ENCODE measurements around the gene CNTNAP2.

Gene CNTNAP2

DNA sequence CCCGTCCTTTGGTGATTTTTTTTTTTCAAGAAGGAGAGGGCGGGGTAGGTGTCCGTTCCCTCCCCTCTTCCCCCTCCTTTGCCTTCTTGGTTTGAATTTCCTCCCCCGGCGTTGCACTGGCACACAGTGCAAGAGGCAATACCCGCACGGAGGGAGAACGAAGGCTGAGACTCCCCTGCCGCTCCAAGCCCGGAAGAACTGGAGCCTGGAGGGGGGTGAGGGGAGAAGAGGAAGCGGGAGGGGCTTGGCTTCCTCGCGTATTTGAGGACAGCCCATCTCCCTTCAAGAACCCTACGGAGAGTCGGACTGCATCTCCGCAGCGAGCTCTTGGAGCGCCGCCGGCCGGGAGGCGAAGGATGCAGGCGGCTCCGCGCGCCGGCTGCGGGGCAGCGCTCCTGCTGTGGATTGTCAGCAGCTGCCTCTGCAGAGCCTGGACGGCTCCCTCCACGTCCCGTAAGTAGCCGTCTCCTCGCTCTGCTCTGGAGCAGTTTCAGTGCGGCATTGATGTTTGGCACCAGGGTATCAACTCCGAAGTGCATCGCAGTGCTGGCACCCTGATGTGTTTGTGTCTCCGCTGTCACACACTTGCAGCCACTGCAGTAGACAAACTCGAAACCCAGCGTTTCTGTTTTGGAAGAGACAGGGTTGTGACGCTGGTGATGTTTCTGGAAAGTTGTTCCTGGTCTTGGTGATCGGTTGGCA lies at the start of gene CNTNAP2:
Gene CNTNAP2, plus strand, starts transcription at position 281 of the 702 bp plus-strand sequence. Its CDS starts 76 bp downstream, at position 357.
- no peak for DNase-seq

DNA sequence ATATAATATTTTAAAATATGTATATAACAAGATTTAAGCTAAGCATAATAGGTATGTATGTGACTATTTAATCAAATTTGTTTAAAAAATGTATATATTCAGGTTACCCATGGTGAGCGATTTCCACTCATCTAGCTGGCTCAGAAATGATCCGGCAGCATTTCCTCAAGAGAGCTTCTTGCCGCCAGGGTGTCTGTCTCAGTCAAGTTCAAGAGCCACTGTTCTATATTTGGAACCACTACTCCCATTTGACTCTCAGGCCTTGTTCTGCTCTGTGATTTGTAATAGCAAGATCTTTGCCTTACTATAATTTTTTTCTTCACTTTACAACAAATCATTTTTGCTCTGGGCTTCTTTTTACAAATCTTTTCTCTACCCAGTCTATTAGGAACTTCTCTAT lies 48.7 kb upstream of the CNTNAP2 start:
- DNase-seq = no peak

DNA sequence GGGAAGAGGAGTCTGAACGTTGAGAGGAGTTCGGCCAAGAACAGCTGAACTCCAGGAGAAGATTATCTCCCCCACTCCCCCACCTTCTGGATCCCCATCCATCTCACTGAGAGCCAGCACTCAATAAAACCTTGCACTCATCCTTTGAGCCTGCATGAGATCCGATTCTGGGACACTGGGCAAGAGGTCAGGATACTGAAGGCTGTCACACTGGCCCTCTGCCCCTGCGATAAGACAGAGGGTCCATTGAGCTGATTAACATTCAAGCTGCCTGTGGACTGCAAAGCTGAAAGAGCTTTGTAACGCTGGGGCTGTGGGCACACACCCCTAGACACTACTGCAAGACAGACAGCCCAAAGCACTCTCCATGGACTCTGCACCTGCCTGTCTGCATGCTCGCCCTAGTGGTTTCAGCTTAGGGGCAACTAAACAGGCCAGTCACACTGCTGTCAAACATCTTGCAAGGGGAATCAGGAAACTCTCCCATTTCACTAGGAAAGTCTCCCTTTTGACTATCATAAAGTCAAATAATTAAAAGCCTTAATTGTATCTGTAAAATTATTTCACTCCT lies 42.3 kb upstream of the CNTNAP2 start:
- DNase-seq = no peak

DNA sequence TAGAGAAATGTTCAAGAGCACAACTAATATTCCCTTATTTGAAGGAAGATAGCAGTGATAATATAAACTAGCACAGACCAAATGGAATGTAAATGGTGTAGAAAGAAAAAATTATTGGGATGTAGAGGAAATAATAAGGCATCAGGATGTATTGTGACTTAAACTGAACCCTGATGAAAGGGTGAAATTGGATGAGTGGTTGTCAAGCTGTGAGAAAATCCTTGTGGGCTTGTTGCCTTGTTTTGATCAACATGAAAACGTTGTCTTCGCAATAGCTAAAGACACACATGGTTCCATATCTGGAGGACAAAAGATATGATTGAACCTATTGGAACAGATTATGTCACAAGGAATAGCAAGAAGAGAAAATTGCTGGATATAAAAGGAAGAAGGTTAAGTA lies 40.3 kb upstream of the CNTNAP2 start:
- DNase-seq = no peak

DNA sequence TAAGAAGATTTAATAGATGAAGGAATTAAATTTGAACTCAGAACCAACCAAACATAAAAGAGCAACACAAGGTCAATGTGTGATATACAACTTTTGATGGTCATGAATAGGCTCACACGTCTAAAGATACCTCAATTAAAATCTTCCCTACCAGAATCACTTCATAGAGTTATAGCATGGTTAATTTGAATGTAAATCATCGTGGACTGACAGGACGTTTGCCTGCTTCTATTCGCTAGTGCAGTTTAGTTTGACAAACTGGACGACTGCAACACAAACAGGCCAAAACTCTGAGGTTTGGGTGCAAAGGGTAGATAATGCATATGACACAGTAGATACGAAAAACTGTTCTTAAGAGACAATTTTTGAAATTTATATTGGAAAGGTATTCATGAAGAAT lies 32.5 kb upstream of the CNTNAP2 start:
- DNase-seq = no peak

DNA sequence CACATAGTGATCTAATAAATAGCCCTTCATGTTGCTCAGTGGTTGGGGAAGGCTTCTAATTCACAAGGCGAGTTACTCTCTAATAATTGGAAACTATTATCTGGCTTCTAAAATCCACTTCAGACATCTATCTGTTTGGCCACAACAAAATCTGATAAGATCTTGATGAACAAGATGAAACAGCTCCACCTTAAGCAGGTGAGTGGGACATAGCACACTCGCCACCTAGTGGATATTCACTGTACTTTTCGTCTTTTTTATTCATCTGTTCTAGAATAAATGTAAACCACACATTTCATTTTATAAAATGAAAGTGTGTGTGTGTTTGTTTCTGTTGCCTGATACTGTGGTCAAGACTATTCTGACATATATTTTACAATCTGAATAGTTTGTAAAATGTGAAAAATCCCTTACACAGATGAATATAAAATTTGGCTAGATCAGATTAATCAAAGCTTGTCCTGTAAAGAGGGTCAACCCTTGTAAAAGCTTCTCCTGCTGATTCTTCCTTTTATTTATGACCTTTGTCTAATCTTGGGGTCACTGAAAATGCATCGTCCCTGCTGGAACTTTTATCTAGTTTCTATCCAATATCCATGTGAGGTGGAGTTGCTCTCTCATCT lies 26.5 kb upstream of the CNTNAP2 start:
- no peak for DNase-seq

DNA sequence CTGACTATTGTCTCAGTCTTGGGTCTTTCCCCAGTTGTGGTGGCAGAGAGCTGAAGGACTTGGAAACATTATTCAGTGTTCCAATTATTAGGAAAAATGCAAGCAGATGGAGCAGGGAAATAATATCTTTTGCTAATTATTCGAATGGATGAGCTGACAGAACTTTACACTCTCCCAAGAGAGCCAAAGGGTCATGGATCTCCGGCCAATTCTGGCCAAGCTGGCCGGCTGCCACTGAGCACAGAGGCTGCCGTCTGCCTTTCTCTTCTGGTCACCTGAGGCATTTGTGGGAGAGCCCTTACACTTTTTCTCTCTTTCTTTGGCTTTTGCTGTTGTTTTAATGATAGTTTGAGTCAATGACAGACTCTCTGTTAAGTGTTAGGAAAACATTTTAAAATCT lies 22.2 kb upstream of the CNTNAP2 start:
- DNase-seq = no peak

DNA sequence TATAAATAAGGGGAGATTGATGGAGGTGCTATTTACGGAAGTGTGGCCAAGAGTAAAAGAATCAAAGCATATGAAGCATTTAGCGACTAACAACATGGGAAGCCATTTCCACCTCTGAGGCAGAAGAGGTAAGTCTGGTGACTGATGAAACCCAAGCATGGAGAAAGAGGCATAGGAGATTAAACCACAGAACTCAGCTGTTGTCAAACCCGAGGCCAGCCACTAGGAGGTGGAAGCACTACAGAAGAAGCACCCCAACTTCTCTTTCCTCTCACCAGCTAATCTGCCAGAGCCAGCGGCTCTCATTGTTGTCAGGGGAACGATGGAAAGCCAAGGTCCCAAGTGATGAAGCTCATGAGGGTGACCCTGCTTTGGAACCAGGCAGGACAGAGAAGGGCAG lies 19.6 kb upstream of the CNTNAP2 start:
- DNase-seq = no peak

DNA sequence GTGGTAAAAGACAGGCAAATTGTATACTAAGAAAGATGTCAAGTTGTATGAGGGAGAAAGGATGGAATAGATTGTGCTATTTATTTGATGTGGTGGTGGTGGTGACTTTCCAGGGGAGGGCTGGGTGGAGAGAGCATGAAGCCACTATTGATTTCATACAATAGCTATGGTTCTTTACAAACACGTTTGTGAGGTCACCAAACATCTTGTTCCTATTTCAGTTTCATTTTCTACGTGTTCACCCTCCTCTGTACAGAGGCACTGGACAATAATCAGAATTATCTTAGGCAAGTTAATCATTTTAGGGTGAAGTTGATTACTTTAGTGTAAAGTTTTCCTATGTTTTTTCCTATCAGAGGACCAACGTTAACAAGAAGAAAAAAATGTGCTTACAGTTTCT lies 10.3 kb upstream of the CNTNAP2 start:
- DNase-seq = no peak

DNA sequence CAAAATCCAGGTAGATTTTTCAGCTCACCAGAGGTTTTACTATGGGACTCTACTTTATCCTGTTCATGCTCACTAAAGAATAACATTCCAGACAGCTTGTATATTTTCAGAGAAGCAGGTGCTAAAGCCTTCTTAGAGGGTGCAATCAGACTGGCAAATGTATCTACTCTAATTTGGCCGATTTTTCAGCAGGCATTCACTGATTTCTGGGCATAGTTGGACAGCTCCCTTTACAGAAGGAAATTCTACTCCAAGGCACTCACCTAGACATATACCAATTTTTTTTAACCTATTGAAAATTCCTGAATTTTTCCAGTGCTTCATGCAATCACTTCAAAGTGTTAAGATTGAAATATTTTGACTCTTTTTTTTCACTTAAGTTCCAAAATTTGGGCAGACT lies 3.8 kb upstream of the CNTNAP2 start:
- DNase-seq = no peak

DNA sequence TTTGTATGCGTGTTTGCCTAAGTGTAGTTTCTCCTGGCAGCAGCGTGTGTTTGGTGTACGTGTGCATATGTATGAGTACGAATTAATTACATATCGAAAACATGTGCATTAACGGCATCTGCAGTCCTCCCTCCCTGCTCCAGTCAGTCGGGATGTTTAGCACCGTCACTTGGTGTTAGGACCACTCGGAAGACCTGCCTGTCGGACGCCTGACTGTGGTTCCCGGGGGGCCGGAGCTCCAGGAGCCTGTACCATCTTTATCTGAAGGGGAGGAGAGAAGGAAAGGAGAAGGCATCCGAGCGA lies 1.1 kb upstream of the CNTNAP2 start:
- DNase-seq = no peak

DNA sequence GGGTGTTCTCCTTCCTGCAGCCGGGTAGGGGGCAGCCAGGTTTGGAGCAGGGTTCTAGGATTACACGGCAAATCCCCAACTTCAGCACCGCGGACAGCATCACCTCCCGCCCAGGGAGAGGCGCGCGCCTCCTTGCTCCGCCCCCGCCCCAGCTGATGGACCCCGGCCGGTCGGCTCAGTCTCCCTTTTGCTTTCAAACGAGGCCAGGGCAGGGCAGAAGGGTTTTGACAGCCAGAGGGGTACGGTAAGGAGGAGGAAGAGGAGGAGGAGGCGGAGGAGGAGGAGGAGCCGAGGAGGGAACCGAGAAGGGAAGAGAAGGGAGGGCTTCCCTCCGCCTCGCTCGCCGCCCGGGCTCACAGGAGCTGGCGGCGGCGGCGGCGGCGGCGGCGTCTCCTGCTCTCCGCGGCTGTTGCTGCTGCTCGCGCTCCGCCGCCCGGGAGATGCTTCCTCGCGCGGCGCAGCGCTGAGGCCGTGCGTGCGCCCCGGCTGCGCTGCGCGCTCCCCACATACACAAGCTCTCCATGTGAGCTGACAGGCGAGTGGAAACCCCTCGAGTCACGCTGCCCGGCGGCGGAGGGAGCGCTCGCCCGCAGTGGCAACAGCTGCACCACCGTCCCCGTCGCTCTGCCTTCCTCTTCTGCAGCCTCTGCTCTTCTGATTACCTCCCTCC lies 615 bp upstream of the CNTNAP2 start:
- no peak for DNase-seq

DNA sequence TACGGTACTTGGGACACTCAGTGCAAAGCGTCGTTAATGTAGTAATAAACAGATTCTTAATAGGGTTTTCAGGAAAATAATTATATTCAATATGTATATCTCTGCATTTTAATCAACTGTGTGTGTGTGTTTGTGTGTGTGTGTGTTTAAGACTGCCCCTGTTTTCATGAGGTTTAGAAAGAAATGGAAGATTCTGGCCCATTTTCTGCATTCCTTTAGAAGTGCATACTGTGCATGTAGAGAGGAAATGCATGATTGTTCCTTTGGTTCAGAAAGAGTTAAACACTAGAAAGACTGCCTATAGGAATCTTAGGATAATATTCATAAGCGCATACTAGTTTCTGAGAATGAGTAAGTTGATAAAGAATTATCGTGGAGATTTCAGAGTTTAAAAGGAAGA lies 975 bp downstream of the CNTNAP2 start:
- DNase-seq = no peak

DNA sequence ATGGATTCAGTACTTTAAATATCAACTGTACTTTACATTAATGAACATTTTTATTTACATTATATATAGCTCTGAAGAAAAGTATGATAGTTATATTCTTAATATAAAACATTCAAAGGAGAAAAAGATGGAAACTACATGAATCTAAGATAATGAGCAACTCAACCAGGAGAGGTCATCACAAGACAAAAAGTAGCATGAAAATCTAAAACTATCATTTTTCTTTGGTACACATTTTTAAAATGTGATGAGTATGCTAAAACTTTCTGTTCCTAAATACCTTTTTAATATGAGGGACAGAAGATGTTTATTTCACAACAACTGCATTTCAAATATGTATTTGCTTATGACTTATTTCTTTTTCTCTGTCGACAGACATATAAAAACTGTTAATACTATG lies 2.4 kb downstream of the CNTNAP2 start:
- no peak for DNase-seq

DNA sequence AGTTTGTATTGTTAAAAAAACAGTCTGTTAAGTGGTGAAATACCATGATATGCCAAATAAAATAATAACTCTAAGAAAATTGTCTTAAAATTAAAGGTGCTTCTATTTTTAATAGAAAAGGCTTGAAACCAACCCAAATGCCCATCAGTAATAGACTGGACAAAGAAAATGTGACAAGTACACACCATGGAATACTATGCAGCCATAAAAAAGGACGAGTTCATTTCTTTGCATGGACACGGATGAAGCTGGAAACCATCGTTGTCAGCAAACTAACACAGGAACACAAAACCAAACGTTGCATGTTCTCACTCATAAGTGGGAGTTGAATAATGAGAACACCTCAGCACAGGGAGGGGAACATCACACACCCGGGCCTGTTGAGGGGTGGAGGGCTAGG lies 7.1 kb downstream of the CNTNAP2 start:
- DNase-seq = no peak

DNA sequence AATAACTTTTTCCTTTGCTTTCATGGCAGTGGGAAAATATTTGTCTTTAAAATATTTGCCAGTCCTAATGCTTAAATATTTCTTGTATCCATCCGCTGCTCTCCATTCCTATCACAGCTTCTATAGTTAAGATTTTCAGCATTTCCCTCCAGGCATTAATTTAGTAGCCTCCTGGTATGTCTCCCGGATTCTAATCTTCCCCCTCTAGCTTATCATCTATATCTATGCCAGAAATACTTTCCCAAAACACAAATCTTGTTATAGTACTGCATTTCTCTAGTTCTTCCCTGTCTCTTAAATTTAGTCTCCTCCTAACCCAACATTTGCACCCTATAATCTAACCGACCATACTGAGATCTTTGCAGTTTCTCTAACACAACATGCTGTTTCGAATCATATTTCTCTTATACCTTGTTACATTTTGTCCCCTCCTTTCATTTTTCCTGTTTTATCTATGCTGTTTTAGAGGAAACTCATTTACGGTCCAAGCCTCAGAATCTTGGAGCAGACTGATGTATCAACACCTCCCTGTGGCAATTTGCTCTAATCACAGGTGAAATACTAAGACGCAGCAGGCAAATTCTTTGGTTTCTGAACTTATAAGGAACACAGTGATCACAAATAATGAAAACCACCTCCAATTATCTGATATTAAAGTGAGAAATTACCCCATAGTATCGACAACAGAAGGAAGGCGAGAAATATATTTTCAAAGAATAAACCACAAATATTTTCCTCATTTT lies 10.3 kb downstream of the CNTNAP2 start:
- DNase-seq = no peak

DNA sequence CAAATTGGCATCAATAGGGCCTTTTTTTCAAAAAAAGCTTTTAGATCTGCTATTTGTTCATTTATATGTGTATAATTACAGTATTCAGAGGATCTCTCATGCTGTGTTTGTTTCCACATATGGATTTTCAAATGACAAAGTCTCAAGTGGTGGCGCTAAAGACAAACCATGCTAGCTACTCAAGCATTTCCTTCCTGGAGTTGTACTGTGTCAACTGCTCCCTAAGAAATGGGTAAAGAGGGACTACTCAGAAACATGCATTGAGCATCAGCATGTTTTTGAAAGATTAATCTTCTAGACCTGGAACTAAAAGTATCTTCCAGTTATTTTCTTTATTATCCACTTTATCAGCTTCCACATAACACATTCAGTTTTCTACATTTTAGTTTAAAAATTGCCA lies 12.7 kb downstream of the CNTNAP2 start:
- no peak for DNase-seq

DNA sequence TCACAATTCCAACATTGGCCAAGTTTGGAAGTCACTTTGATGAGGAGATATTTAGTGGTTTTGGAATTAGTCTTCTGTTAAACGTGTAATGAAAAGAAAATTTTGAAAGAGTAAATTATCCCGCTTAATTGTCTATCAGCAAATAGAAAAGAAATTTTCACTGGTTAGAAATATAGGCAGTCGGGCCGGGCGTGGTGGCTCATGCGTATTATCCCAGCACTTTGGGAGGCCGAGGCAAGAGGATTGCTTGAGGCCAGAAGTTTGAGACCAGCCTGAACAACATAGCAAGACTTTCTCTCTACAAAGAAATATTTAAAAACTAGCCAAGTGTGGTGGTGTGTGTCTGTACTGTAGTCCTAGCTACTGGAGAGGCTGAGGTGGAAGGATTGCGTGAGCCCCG lies 13.4 kb downstream of the CNTNAP2 start:
- DNase-seq = no peak

DNA sequence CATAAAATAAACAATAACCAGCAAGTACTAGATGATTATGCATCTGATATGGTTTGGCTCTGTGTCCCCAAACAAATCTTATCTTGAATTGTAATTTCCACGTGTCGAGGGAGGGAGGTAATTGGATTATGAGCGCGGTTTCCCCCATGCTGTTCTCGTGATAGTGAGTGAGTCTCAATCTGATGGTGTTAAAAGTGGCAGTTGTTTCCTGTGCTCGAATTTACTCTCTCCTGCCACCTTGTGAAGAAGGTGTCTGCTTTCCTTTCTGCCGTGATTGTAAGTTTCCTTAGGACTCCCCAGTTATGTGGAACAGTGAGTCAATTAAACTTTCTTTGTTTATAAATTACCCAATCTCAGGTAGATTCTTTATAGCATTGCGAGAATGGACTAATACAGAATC lies 15.1 kb downstream of the CNTNAP2 start:
- no peak for DNase-seq

DNA sequence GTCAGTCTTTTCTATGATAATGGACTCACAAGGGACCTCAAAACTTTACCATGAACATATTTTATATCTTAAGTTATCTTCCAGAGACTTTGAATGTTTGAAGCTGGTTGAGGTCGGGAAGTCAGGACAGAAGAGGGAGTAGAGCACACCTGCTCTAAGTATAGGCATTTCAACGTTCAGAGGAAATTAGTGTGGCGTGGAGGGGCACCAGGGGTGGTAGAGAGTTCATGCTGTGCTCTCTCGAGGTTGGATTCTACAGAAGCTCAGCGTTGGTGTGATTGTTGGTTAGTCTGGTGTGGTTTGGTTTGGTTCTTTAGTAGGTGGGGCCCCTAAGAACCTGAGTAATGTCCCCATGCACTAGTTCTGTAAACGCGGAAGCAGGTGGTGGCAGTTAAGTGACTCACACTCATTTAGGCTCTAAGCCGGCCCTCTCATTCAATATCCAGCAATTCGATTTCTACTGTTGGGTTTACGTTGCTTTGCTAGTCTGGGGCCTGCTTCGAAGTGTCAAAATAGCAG lies 19.8 kb downstream of the CNTNAP2 start:
- no peak for DNase-seq

DNA sequence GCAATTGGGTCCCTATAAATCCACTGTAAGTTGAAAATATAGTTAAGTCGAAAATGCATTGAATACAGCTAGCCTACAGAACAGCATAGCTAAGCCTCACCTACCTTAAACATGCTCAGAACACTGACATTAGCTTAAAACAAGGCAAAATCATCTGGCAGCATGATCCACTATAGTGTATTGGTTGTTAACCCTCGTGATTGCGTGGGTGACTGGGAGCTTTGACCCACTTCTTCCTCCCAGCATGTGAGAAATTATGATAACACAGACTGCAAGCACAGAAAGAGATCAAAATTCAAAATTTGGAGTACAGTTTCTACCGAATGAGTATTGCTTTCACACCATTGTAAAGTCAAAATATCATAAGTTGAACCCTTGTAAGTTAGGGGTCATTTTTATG lies 22.3 kb downstream of the CNTNAP2 start:
- DNase-seq = no peak

DNA sequence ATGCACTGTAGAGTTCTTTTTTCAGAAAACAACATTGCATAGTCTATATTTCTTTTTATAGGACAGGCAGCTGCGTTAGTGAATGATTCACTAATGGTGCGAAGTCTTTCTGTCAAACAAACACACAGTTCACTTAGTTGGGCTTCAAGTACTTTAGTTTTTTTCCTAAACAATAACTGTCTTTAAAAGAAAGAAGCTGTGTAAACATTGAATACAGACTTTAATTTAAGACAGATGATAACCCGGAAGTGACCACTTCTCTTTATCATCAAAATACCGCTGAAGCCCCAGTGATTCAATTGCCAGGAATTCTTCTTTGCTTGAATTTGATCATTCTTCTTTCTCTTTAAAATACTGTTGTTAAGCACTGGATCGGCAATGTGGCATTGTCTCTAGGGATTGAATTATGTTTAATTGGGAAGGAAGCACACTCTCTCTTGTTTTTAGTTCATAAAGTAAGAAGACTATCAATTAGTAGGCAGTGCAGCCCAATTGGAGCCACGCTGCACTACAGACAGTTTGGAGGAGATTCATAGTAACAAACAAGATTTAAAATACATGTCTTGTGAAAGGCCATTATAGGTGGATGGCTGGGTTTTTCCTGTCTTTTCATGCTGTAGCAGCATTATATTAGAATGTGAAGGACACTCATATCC lies 30.4 kb downstream of the CNTNAP2 start:
- DNase-seq = no peak

DNA sequence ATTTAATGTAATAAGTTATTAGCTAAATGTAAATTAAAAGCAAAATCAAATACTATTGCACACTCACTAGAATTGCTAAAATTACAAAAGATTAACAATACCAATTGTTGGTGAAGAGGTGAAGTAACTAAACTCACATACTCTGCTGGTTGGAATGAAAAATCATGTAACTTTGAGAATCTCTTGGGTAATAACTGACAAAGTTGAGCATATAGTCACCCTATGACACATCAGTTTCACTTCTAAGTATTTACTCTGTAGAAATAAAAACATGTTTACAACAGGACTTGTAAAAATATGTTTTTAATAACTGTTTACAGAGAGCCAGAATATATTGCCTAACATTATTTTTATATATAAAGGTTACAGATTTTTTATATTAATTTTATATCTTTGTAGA lies 33.6 kb downstream of the CNTNAP2 start:
- DNase-seq = no peak
